Caco-2 (cell line): ENCODE data around the gene SH2D6. TPM values are rescaled to one million over a fixed set of nuclear protein-coding genes. Genes with fewer than 3 reads are reported as not detected.

Experiments used
- BruUV-seq: library from RNA; stranded (reverse); fragments of 400-500 nt; replicated peaks from 2 replicates; lab custom pipeline; 2021; lab: Mats Ljungman, UMichigan
- CTCF ChIA-PET: fragments of 300-600 bp; sonication (Branson Sonifier 250); formaldehyde crosslinking; loops from one replicate; lab custom pipeline; 2022; ENCODE audit warnings: antibody characterized with exemption; lab: Charles Lee
- POLR2A ChIA-PET: fragments of 300-600 bp; sonication (Branson Sonifier 250); formaldehyde crosslinking; loops from one replicate; lab custom pipeline; 2022; ENCODE audit warnings: antibody characterized with exemption; lab: Charles Lee
- DNase-seq, 2 experiments: peaks; one replicate each; pipeline versions ENCODE4 v3.0.0 to v3.0.0-alpha.2; 2020 to 2022
- H3K27me3 ChIP-seq: replicated peaks from 2 replicates; pipeline ENCODE4 v1.6.0; 2011; ENCODE audit warnings: low read length; ENCODE audit not compliant: control insufficient read depth, insufficient read depth
- H3K36me3 ChIP-seq: 2 replicates; pipeline ENCODE4 v1.5.1; 2011; ENCODE audit warnings: low read length; ENCODE audit not compliant: control insufficient read depth, insufficient read depth
- H3K4me1 ChIP-seq: fragments of 250-450 bp; sonication (Bioruptor Pico); 2 replicates; pipeline ENCODE4 v1.5.1; 2020; ENCODE audit warnings: mild to moderate bottlenecking
- H3K4me3 ChIP-seq: 2 replicates; pipeline ENCODE4 v1.5.1; 2011; ENCODE audit warnings: low read depth, mild to moderate bottlenecking, control low read depth, low read length
- H3K9me3 ChIP-seq: fragments of 250-450 bp; sonication (Bioruptor Pico); 2 replicates; pipeline ENCODE4 v1.5.1; 2020; ENCODE audit warnings: mild to moderate bottlenecking, moderate library complexity
- H3K27ac Mint-ChIP-seq: one replicate; pipeline ENCODE4 v1.8.0; 2022; ENCODE audit warnings: mixed read lengths; ENCODE audit not compliant: unreplicated experiment
- H3K27me3 Mint-ChIP-seq: one replicate; pipeline ENCODE4 v1.8.0; 2022; ENCODE audit warnings: mixed read lengths; ENCODE audit not compliant: insufficient read depth, unreplicated experiment
- H3K36me3 Mint-ChIP-seq: one replicate; pipeline ENCODE4 v1.8.0; 2022; ENCODE audit warnings: mild to moderate bottlenecking, mixed read lengths; ENCODE audit not compliant: insufficient read depth, unreplicated experiment
- H3K4me1 Mint-ChIP-seq: one replicate; pipeline ENCODE4 v1.8.0; 2022; ENCODE audit warnings: low read depth, mixed read lengths; ENCODE audit not compliant: unreplicated experiment
- H3K4me3 Mint-ChIP-seq: one replicate; pipeline ENCODE4 v1.8.0; 2022; ENCODE audit warnings: mild to moderate bottlenecking, moderate library complexity, mixed read lengths; ENCODE audit not compliant: unreplicated experiment
- H3K9me3 Mint-ChIP-seq: one replicate; pipeline ENCODE4 v1.8.0; 2022; ENCODE audit warnings: mixed read lengths; ENCODE audit not compliant: unreplicated experiment
- CTCF ChIP-seq, 2 experiments: fragments of 200-600 bp in 1 of 2; IDR thresholded peaks; 1 replicate in 1 of 2; 2 replicates in 1 of 2; pipeline versions ENCODE4 v1.5.1 to v1.8.0; 2011 to 2022; ENCODE audit warnings: antibody characterized with exemption in 1 of 2, control low read depth in 1 of 2, inconsistent platforms in 1 of 2, low read depth in 1 of 2, low read length in 1 of 2, mild to moderate bottlenecking in 1 of 2, moderate library complexity in 1 of 2; ENCODE audit not compliant: insufficient read depth in 1 of 2, severe bottlenecking in 1 of 2, unreplicated experiment in 1 of 2
- intact Hi-C: fragments of 100-400 bp; cut with micrococcal nuclease; formaldehyde crosslinking; loops from one replicate; pipeline ENCODE4 v1.10.0; 2022; ENCODE audit not compliant: unreplicated experiment
- total RNA-seq: library from RNA; stranded (reverse); gene quantifications from 2 replicates; pipeline ENCODE4 v1.2.3, GENCODE V29; 2022

Gene SH2D6
- total RNA-seq, 1 experiment from 2014 or later: 0.88 TPM

DNA sequence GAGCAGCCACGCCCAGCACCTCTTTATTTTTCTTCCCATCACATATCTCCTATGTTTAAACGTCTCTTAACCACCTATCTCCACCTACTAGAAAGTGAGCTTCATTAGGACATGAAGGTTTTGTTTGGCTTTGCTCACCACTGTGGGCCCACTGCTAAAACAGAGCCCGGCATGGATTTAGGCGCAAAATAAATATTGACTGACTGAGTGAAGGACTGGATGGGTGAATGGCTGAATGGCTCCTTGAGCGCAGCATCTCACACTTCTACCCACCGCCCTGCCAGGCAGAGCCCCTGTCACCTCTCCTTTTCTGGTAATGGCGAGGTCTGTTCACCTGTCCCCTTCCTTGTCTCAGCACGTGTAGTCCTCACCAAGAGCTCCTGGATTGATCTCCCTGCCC lies 18.5 kb upstream of the SH2D6 start:
- intact Hi-C loops: no loop called here
- no peaks in the 10 kb centered on the region for H3K36me3 ChIP-seq
- peaks cover 8% of the 10 kb centered on the region; the same call in 1 of the 2 replicates for H3K4me1 ChIP-seq
- Mint-ChIP-seq H3K27ac (no peak overlapping the region), H3K4me1 (peaks cover 7% of the 10 kb centered on the region), H3K9me3 (peaks cover 21% of the 10 kb centered on the region), H3K27me3 (no peaks in the 10 kb centered on the region), H3K36me3 (no peaks in the 10 kb centered on the region), H3K4me3 (no peak overlapping the region)
- no peaks in the 10 kb centered on the region for H3K27me3 ChIP-seq
- no peak for TF ChIP-seq CTCF (IDR thresholded peaks at IDR 0.05; ENCODE audit: insufficient read depth in 1 of 2, low read depth in 1 of 2, low read length in 1 of 2, severe bottlenecking in 1 of 2, unreplicated experiment in 1 of 2)
- ChIA-PET CTCF (interaction anchor here (1.1 kb wide), 1 partner anchor 333 kb away, joined by 3 read pairs; no protein-coding TSS in a partner anchor), POLR2A (interaction anchor here (0.6 kb wide), 1 partner anchor 152 kb away, joined by 9 read pairs; no protein-coding TSS in a partner anchor)
- no TSS peak for BruUV-seq
- H3K9me3 ChIP-seq: peaks cover 13% of the 10 kb centered on the region
- no peak for DNase-seq
- no peak overlapping the region for H3K4me3 ChIP-seq

GRCh38 chr2:85400541-85401463 lies 17.7 kb upstream of the SH2D6 start:
- DNase-seq: no peak
- POLR2A ChIA-PET: no interaction called here
- H3K9me3 Mint-ChIP-seq: peaks cover 21% of the 10 kb centered on the region
- intact Hi-C loops: no loop called here
- Histone ChIP-seq H3K36me3 (no peaks in the 10 kb centered on the region), H3K27me3 (no peaks in the 10 kb centered on the region), H3K4me3 (no peak overlapping the region), H3K4me1 (peaks cover 8% of the 10 kb centered on the region; the same call in 1 of the 2 replicates), H3K9me3 (peaks cover 13% of the 10 kb centered on the region)
- H3K4me1 Mint-ChIP-seq: peaks cover 7% of the 10 kb centered on the region
- BruUV-seq: no TSS peak
- CTCF ChIA-PET: interaction anchor here (1.1 kb wide), 1 partner anchor 333 kb away, joined by 3 read pairs; no protein-coding TSS in a partner anchor
- H3K4me3 Mint-ChIP-seq: no peak overlapping the region
- no peak for TF ChIP-seq CTCF (IDR thresholded peaks at IDR 0.05; ENCODE audit: insufficient read depth in 1 of 2, low read depth in 1 of 2, low read length in 1 of 2, severe bottlenecking in 1 of 2, unreplicated experiment in 1 of 2)
- no peaks in the 10 kb centered on the region for H3K27me3 Mint-ChIP-seq
- H3K27ac Mint-ChIP-seq: no peak overlapping the region
- H3K36me3 Mint-ChIP-seq: no peaks in the 10 kb centered on the region

GRCh38 chr2:85401464-85401805 lies 17.1 kb upstream of the SH2D6 start:
- BruUV-seq: no TSS peak
- CTCF ChIA-PET: no interaction called here
- intact Hi-C loops: no loop called here
- Mint-ChIP-seq H3K4me3 (no peak overlapping the region), H3K27me3 (no peaks in the 10 kb centered on the region), H3K9me3 (peaks cover 21% of the 10 kb centered on the region), H3K4me1 (peaks cover 5% of the 10 kb centered on the region), H3K27ac (no peak overlapping the region), H3K36me3 (no peaks in the 10 kb centered on the region)
- POLR2A ChIA-PET: no interaction called here
- no peak overlapping the region for H3K4me3 ChIP-seq
- H3K27me3 ChIP-seq: no peaks in the 10 kb centered on the region
- DNase-seq: no peak
- H3K9me3 ChIP-seq: peaks cover 13% of the 10 kb centered on the region
- peaks cover 8% of the 10 kb centered on the region; the same call in 1 of the 2 replicates for H3K4me1 ChIP-seq
- no peaks in the 10 kb centered on the region for H3K36me3 ChIP-seq
- TF ChIP-seq CTCF (IDR thresholded peaks at IDR 0.05; ENCODE audit: insufficient read depth in 1 of 2, low read depth in 1 of 2, low read length in 1 of 2, severe bottlenecking in 1 of 2, unreplicated experiment in 1 of 2): no peak
